Measurements from ENCODE around the gene LDHAL6A.

LDHAL6A gene

GRCh38 chr11:18429332-18429731 lies 26.3 kb upstream of the LDHAL6A start:
- no peak overlapping the region for H3K4me3 ChIP-seq (ENCODE audit: low read depth, low read length)
- no peak for TF ChIP-seq CTCF (IDR thresholded peaks at IDR 0.05; ENCODE audit: low read depth, low read length, missing control alignments)
- in situ Hi-C loops (cut with HindIII; ENCODE audit: low sequenced_read_pairs): no loop called here
- DNase-seq (ENCODE audit: low read depth): no peak

- no peak for TF ChIP-seq CTCF (IDR thresholded peaks at IDR 0.05; ENCODE audit: low read depth, low read length, missing control alignments)
- DNase-seq (ENCODE audit: low read depth): no peak
- in situ Hi-C loops (cut with HindIII; ENCODE audit: low sequenced_read_pairs): no loop called here
Observed at GRCh38 chr11:18438691-18439090, 17.0 kb upstream of the LDHAL6A start.

GRCh38 chr11:18449251-18449650 lies 6.4 kb upstream of the LDHAL6A start:
- in situ Hi-C loops (cut with HindIII; ENCODE audit: low sequenced_read_pairs): no loop called here
- no peak overlapping the region for H3K4me3 ChIP-seq (ENCODE audit: low read depth, low read length)
- TF ChIP-seq CTCF (IDR thresholded peaks at IDR 0.05; ENCODE audit: low read depth, low read length, missing control alignments): no peak
- no peak for DNase-seq (ENCODE audit: low read depth)

More at GRCh38 chr11:18438691-18439090, 17.0 kb upstream of the LDHAL6A start:
- no peak overlapping the region for H3K4me3 ChIP-seq (ENCODE audit: low read depth, low read length)

GRCh38 chr11:18452927-18453326 lies 2.7 kb upstream of the LDHAL6A start:
- no peak for TF ChIP-seq CTCF (IDR thresholded peaks at IDR 0.05; ENCODE audit: low read depth, low read length, missing control alignments)
- H3K4me3 ChIP-seq (ENCODE audit: low read depth, low read length): no peak overlapping the region
- no peak for DNase-seq (ENCODE audit: low read depth)
- in situ Hi-C loops (cut with HindIII; ENCODE audit: low sequenced_read_pairs): no loop called here

- no peak for DNase-seq (ENCODE audit: low read depth)
- TF ChIP-seq CTCF (IDR thresholded peaks at IDR 0.05; ENCODE audit: low read depth, low read length, missing control alignments): no peak
- H3K4me3 ChIP-seq (ENCODE audit: low read depth, low read length): no peak overlapping the region
- in situ Hi-C loops (cut with HindIII; ENCODE audit: low sequenced_read_pairs): no loop called here
Observed at GRCh38 chr11:18457450-18457849, 1.8 kb downstream of the LDHAL6A start.

- in situ Hi-C loops (cut with HindIII; ENCODE audit: low sequenced_read_pairs): no loop called here
Observed at GRCh38 chr11:18459634-18460033, 4.0 kb downstream of the LDHAL6A start.

More at GRCh38 chr11:18459634-18460033, 4.0 kb downstream of the LDHAL6A start:
- no peak for TF ChIP-seq CTCF (IDR thresholded peaks at IDR 0.05; ENCODE audit: low read depth, low read length, missing control alignments)
- no peak for DNase-seq (ENCODE audit: low read depth)
- H3K4me3 ChIP-seq (ENCODE audit: low read depth, low read length): no peak overlapping the region
